K562 (cell line): ENCODE results near the gene SHANK1. TPM values are rescaled to one million over a fixed set of nuclear protein-coding genes. Genes with fewer than 3 reads are reported as not detected.
A peak's percentile ranks its signal among the peaks of the same experiment; 100 is the strongest.

Source experiments
- ASH1L ChIP-seq: fragments of 450-650 bp; IDR thresholded peaks from 2 replicates; pipeline ENCODE4 v1.6.1; 2018; ENCODE audit warnings: borderline replicate concordance, mild to moderate bottlenecking, low read depth; ENCODE audit not compliant: partially characterized antibody
- CEBPB ChIP-seq: fragments of 450-650 bp; IDR thresholded peaks from 2 replicates; pipeline ENCODE4 v1.6.1; 2016; ENCODE audit warnings: missing genetic modification characterization, missing compliant biosample characterization
- CHD2 ChIP-seq: IDR thresholded peaks from 2 replicates; pipeline ENCODE4 v1.6.1; 2011; ENCODE audit warnings: low read depth, low read length
- CREBBP ChIP-seq: IDR thresholded peaks from one replicate; pipeline ENCODE4 v1.6.1; 2012; ENCODE audit warnings: low read depth, mild to moderate bottlenecking, control low read depth, inconsistent platforms, low read length
- DPF2 ChIP-seq: fragments of 450-650 bp; IDR thresholded peaks from 2 replicates; pipeline ENCODE4 v1.6.1; 2016
- EHMT2 ChIP-seq: fragments of 450-650 bp; IDR thresholded peaks from 2 replicates; pipeline ENCODE4 v1.6.1; 2018; ENCODE audit warnings: antibody characterized with exemption
- HDAC2 ChIP-seq: fragments of 450-650 bp; IDR thresholded peaks from 2 replicates; pipeline ENCODE4 v1.6.1; 2016; ENCODE audit warnings: mild to moderate bottlenecking
- HNRNPH1 ChIP-seq: fragments of 200-400 bp; formaldehyde crosslinking; optimal IDR thresholded peaks from 2 replicates; pipeline ENCODE3; 2017; ENCODE audit warnings: low read depth, mild to moderate bottlenecking, low read length, moderate library complexity
- JUND ChIP-seq, 2 experiments: IDR thresholded peaks; 2 replicates in 1 of 2; 3 replicates in 1 of 2; pipeline ENCODE4 v1.6.1; 2011; ENCODE audit warnings: borderline replicate concordance in 2 of 2, low read depth in 2 of 2, low read length in 2 of 2, improper control_type of control experiment in 1 of 2, missing biosample characterization in 1 of 2, missing genetic modification characterization in 1 of 2, missing genetic modification reagents in 1 of 2
- ZNF436 ChIP-seq: fragments of 250-450, 450-650 bp; sonication (Bioruptor Pico); formaldehyde crosslinking; IDR thresholded peaks from 2 replicates; pipeline ENCODE4 v1.7.0; 2020; ENCODE audit warnings: mild to moderate bottlenecking
- ZNF699 ChIP-seq: fragments of 250-450 bp; sonication (Bioruptor Pico); IDR thresholded peaks from 2 replicates; pipeline ENCODE4 v1.8.0; 2021; ENCODE audit warnings: mild to moderate bottlenecking, moderate library complexity; ENCODE audit not compliant: insufficient replicate concordance
- polyA plus RNA-seq, 8 experiments: library from polyadenylated mRNA; depleted of rRNA in 4 of 8; stranded (reverse) in 5 of 8; unstranded in 3 of 8; fragments of >200 nt; fragmentation: Nextera tagmentation in 2 of 8; fragmentation: Illumina TruSeq in 1 of 8; extraction: Ambion mirVana in 2 of 8; extraction: Trizol in 1 of 8; gene quantifications; 2 replicates each; pipeline versions ENCODE4 v1.2.1 to v1.2.3, GENCODE V29; 2011 to 2014; ENCODE audit warnings: inconsistent platforms in 1 of 8, missing spikeins in 1 of 8
- total RNA-seq, 7 experiments: library from RNA; depleted of rRNA in 6 of 7; stranded (reverse); fragments of >200 nt in 6 of 7; fragmentation: Illumina TruSeq in 2 of 7; extraction: Trizol in 2 of 7; gene quantifications; 2 replicates each; pipeline versions ENCODE4 v1.2.1 to v1.2.3, GENCODE V29; 2011 to 2021; ENCODE audit warnings: low replicate concordance in 1 of 7
- TF ChIP-seq, protein P1 (sequence below), 2 experiments: fragments of 450-650 bp in 1 of 2; sonication (generic) in 1 of 2; formaldehyde crosslinking in 1 of 2; IDR thresholded peaks; 2 replicates each; pipeline versions ENCODE4 v1.7.1 to v1.9.0; 2016 to 2022; ENCODE audit warnings: inconsistent platforms in 1 of 2, mild to moderate bottlenecking in 1 of 2, missing genetic modification reagents in 1 of 2
- TF ChIP-seq, protein P2 (sequence below), 2 experiments: fragments of 450-650 bp in 1 of 2; sonication (generic) in 1 of 2; formaldehyde crosslinking in 1 of 2; IDR thresholded peaks in 1 of 2; conservative IDR thresholded peaks in 1 of 2; 2 replicates each; pipeline versions ENCODE4 v1.6.1 to v1.8.1; 2016 to 2023; ENCODE audit warnings: mild to moderate bottlenecking in 2 of 2, moderate library complexity in 2 of 2, inconsistent platforms in 1 of 2, missing genetic modification reagents in 1 of 2
- TF ChIP-seq, protein P3 (sequence below): IDR thresholded peaks from 2 replicates; pipeline ENCODE4 v1.6.1; 2012; ENCODE audit warnings: low read depth, low read length, improper control_type of control experiment, borderline replicate concordance

SHANK1 gene
- total and polyA plus RNA-seq, 9 of the 15 experiments (the other 6 are each of a cell fraction or from before 2014, with no cell fraction given) = 0.33 to 1.3 (median 0.55) TPM; not detected in 2

DNA sequence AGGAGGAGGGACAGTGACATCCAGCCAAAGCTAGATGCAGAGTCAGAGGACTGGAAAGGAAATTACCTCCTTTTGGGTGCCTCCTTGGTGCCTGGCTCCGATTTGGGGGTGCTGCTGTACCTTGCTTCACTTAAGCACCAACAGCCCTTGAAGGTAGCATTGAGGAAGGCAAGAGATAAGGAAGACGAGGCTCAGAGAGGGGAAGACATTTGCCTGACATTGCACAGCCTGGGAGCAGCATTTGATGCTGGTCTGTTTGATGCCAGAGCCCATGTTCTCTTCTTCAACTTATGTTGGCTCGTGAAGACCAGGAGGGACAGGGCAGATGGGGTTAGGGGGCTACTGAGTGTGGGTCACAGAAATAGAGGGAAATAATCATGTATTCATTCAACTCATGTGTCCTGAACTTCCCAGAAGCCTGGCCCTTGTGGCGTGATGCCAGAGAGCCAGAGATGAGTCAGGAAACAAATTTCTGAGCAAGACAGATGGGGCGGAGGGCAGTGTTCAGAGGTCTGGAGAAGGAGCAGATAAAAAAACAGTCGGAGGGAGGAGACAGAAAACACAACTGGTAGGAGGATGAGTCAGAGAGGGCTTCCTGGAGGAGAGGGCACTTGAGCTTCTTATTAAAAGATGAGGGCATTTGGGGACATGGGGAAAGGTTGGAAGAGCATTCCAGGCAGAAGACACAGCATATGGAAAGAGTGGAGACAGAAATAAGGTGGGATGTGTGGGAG lies 73.4 kb downstream of the SHANK1 start (continued):
- TF ChIP-seq, protein P1, sequence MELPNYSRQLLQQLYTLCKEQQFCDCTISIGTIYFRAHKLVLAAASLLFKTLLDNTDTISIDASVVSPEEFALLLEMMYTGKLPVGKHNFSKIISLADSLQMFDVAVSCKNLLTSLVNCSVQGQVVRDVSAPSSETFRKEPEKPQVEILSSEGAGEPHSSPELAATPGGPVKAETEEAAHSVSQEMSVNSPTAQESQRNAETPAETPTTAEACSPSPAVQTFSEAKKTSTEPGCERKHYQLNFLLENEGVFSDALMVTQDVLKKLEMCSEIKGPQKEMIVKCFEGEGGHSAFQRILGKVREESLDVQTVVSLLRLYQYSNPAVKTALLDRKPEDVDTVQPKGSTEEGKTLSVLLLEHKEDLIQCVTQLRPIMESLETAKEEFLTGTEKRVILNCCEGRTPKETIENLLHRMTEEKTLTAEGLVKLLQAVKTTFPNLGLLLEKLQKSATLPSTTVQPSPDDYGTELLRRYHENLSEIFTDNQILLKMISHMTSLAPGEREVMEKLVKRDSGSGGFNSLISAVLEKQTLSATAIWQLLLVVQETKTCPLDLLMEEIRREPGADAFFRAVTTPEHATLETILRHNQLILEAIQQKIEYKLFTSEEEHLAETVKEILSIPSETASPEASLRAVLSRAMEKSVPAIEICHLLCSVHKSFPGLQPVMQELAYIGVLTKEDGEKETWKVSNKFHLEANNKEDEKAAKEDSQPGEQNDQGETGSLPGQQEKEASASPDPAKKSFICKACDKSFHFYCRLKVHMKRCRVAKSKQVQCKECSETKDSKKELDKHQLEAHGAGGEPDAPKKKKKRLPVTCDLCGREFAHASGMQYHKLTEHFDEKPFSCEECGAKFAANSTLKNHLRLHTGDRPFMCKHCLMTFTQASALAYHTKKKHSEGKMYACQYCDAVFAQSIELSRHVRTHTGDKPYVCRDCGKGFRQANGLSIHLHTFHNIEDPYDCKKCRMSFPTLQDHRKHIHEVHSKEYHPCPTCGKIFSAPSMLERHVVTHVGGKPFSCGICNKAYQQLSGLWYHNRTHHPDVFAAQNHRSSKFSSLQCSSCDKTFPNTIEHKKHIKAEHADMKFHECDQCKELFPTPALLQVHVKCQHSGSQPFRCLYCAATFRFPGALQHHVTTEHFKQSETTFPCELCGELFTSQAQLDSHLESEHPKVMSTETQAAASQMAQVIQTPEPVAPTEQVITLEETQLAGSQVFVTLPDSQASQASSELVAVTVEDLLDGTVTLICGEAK (IDR thresholded peaks at IDR 0.05) = no peak
- TF ChIP-seq, protein P1 (CRISPR knock-in tag; IDR thresholded peaks at IDR 0.05) = no peak
- TF ChIP-seq, protein P2, sequence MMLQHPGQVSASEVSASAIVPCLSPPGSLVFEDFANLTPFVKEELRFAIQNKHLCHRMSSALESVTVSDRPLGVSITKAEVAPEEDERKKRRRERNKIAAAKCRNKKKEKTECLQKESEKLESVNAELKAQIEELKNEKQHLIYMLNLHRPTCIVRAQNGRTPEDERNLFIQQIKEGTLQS (IDR thresholded peaks at IDR 0.05) = peak; percentile 79
- TF ChIP-seq, protein P2 (CRISPR knock-in tag; conservative IDR thresholded peaks at IDR 0.05) = no peak
- TF ChIP-seq CEBPB (tag) (no peak), HDAC2 (0 out of 2 replicates have a peak, but pooled peaks have one; percentile 31), EHMT2 (no peak), CREBBP (no peak), ZNF699 (no peak), ASH1L (no peak), DPF2 (peak; percentile 76), CHD2 (no peak), HNRNPH1 (no peak), ZNF436 (CRISPR knock-in tag) (peak; percentile 86), JUND (IDR thresholded peaks at IDR 0.05; ENCODE audit: borderline replicate concordance, low read depth, low read length) (peak; percentile 77), JUND (tag; IDR thresholded peaks at IDR 0.05; ENCODE audit: borderline replicate concordance, low read depth, low read length) (peak; percentile 25; the same call in 1 of the 3 replicates)
- TF ChIP-seq, protein P3, sequence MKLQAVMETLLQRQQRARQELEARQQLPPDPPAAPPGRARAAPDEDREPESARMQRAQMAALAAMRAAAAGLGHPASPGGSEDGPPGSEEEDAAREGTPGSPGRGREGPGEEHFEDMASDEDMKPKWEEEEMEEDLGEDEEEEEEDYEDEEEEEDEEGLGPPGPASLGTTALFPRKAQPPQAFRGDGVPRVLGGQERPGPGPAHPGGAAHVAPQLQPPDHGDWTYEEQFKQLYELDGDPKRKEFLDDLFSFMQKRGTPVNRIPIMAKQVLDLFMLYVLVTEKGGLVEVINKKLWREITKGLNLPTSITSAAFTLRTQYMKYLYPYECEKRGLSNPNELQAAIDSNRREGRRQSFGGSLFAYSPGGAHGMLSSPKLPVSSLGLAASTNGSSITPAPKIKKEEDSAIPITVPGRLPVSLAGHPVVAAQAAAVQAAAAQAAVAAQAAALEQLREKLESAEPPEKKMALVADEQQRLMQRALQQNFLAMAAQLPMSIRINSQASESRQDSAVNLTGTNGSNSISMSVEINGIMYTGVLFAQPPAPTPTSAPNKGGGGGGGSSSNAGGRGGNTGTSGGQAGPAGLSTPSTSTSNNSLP = no peak
